ENCODE results near the gene ECI1. TPM values are rescaled to one million over a fixed set of nuclear protein-coding genes. Genes with fewer than 3 reads are reported as not detected.

The ECI1 gene
- total and polyA plus RNA-seq, 2 of the 13 experiments (the other 11 are each of a cell fraction or from before 2014, with no cell fraction given) = 82.0 to 102 TPM

- TF ChIP-seq ZNF574 (CRISPR knock-in tag; IDR thresholded peaks at IDR 0.05) (0 out of 2 replicates have a peak, but pooled peaks have one; percentile 32), CEBPZ (IDR thresholded peaks at IDR 0.05; ENCODE audit: low read length) (no peak), ZNF687 (CRISPR knock-in tag; IDR thresholded peaks at IDR 0.05) (no peak), HMGXB4 (CRISPR knock-in tag; IDR thresholded peaks at IDR 0.05; ENCODE audit: borderline replicate concordance in 1 of 2, low read depth in 1 of 2) (peak; percentile 27 to 77; a peak in 2 of 4 replicates), MNT (IDR thresholded peaks at IDR 0.05) (no peak), ELF1 (CRISPR knock-in tag; IDR thresholded peaks at IDR 0.05) (0 out of 2 replicates have a peak, but pooled peaks have one; percentile 24), ZNF205 (CRISPR knock-in tag; IDR thresholded peaks at IDR 0.05) (no peak), SMAD3 (CRISPR knock-in tag; IDR thresholded peaks at IDR 0.05) (no peak), ZFY (CRISPR knock-in tag; IDR thresholded peaks at IDR 0.05) (no peak)
These were observed 56.5 kb downstream of the ECI1 start (continued) for GRCh38 chr16:2194852-2195321.

Data from HepG2 (cell line).